H9 (cell line): ENCODE results near the gene KLF13. TPM values are rescaled to one million over a fixed set of nuclear protein-coding genes. Genes with fewer than 3 reads are reported as not detected.

Experiments used
- DNase-seq: peaks from one replicate; pipeline ENCODE4 v3.0.0-alpha.2; 2017
- H2AFZ ChIP-seq: one replicate; pipeline ENCODE4 v1.6.1; 2013; ENCODE audit warnings: mild to moderate bottlenecking, low read length, control low read depth, moderate library complexity
- H2AK5ac ChIP-seq: 2 replicates; pipeline ENCODE4 v1.6.1; 2013; ENCODE audit warnings: low read length, control low read depth, mixed read lengths; ENCODE audit not compliant: insufficient read length
- H2BK120ac ChIP-seq: one replicate; pipeline ENCODE4 v1.6.1; 2013; ENCODE audit warnings: low read depth, mild to moderate bottlenecking, low read length, control low read depth, inconsistent platforms; ENCODE audit not compliant: poor library complexity, severe bottlenecking
- H2BK12ac ChIP-seq: 2 replicates; pipeline ENCODE4 v1.6.1; 2013; ENCODE audit warnings: low read length, control low read depth, mixed read lengths, low read depth; ENCODE audit not compliant: insufficient read length
- H2BK15ac ChIP-seq: 2 replicates; pipeline ENCODE4 v1.6.1; 2013; ENCODE audit warnings: low read depth, low read length, control low read depth
- H2BK20ac ChIP-seq: one replicate; pipeline ENCODE4 v1.6.1; 2013; ENCODE audit warnings: low read depth, mild to moderate bottlenecking, low read length, control low read depth, inconsistent platforms; ENCODE audit not compliant: poor library complexity, severe bottlenecking
- H2BK5ac ChIP-seq: 2 replicates; pipeline ENCODE4 v1.6.1; 2013; ENCODE audit warnings: low read length, control low read depth, mixed read lengths; ENCODE audit not compliant: insufficient read length
- H3K14ac ChIP-seq: 2 replicates; pipeline ENCODE4 v1.6.1; 2013; ENCODE audit warnings: low read length, control low read depth; ENCODE audit not compliant: insufficient read depth
- H3K18ac ChIP-seq: 2 replicates; pipeline ENCODE4 v1.6.1; 2013; ENCODE audit warnings: low read depth, mild to moderate bottlenecking, mixed read lengths, low read length, control low read depth; ENCODE audit not compliant: insufficient read length
- H3K23ac ChIP-seq: 2 replicates; pipeline ENCODE4 v1.6.1; 2013; ENCODE audit warnings: low read length, control low read depth, mixed read lengths, low read depth; ENCODE audit not compliant: insufficient read length
- H3K23me2 ChIP-seq: 2 replicates; pipeline ENCODE4 v1.6.1; 2013; ENCODE audit warnings: low read depth, mild to moderate bottlenecking, mixed read lengths, low read length, control low read depth; ENCODE audit not compliant: insufficient read length, poor library complexity, severe bottlenecking
- H3K27ac ChIP-seq: 2 replicates; pipeline ENCODE4 v1.5.1; 2013; ENCODE audit warnings: low read length, control low read depth, mixed read lengths, low read depth; ENCODE audit not compliant: insufficient read length
- H3K27me3 ChIP-seq: 2 replicates; pipeline ENCODE4 v1.6.1; 2013; ENCODE audit warnings: low read length, control low read depth, inconsistent platforms; ENCODE audit not compliant: insufficient read depth
- H3K4ac ChIP-seq: 2 replicates; pipeline ENCODE4 v1.6.1; 2013; ENCODE audit warnings: low read depth, mild to moderate bottlenecking, control low read depth, inconsistent platforms, low read length, moderate library complexity
- H3K4me1 ChIP-seq: 2 replicates; pipeline ENCODE4 v1.6.1; 2013; ENCODE audit warnings: low read length, control low read depth, inconsistent platforms; ENCODE audit not compliant: insufficient read depth
- H3K4me2 ChIP-seq: 2 replicates; pipeline ENCODE4 v1.6.1; 2013; ENCODE audit warnings: low read length, control low read depth, mixed read lengths; ENCODE audit not compliant: insufficient read length, insufficient read depth
- H3K56ac ChIP-seq: 2 replicates; pipeline ENCODE4 v1.6.1; 2013; ENCODE audit warnings: low read depth, mild to moderate bottlenecking, mixed read lengths, low read length, control low read depth; ENCODE audit not compliant: insufficient read length
- H3K79me1 ChIP-seq: 2 replicates; pipeline ENCODE4 v1.6.1; 2013; ENCODE audit warnings: low read depth, mild to moderate bottlenecking, moderate library complexity, low read length, control low read depth, inconsistent platforms; ENCODE audit not compliant: insufficient read depth, poor library complexity, severe bottlenecking
- H3K79me2 ChIP-seq: 2 replicates; pipeline ENCODE4 v1.6.1; 2013; ENCODE audit warnings: low read length, control low read depth, inconsistent platforms; ENCODE audit not compliant: insufficient read depth
- H3K9ac ChIP-seq: 2 replicates; pipeline ENCODE4 v1.6.1; 2013; ENCODE audit warnings: low read length, control low read depth, mixed read lengths; ENCODE audit not compliant: insufficient read length; ENCODE audit errors: extremely low read depth
- H3K9me3 ChIP-seq: one replicate; pipeline ENCODE4 v1.6.1; 2013; ENCODE audit warnings: low read depth, low read length, inconsistent platforms; ENCODE audit not compliant: control insufficient read depth
- H3T11ph ChIP-seq: one replicate; pipeline ENCODE4 v1.6.1; 2013; ENCODE audit warnings: mild to moderate bottlenecking, low read length, control low read depth, inconsistent platforms
- H4K20me1 ChIP-seq: one replicate; pipeline ENCODE4 v1.6.1; 2013; ENCODE audit not compliant: control insufficient read depth, insufficient read length, insufficient read depth
- H4K5ac ChIP-seq: 2 replicates; pipeline ENCODE4 v1.6.1; 2013; ENCODE audit warnings: low read depth, mild to moderate bottlenecking, mixed read lengths, low read length, control low read depth; ENCODE audit not compliant: insufficient read length
- H4K8ac ChIP-seq: replicated peaks from 2 replicates; pipeline ENCODE4 v1.6.1; 2013; ENCODE audit warnings: low read length, control low read depth, mixed read lengths, low read depth; ENCODE audit not compliant: insufficient read length
- H4K91ac ChIP-seq: 2 replicates; pipeline ENCODE4 v1.6.1; 2013; ENCODE audit warnings: low read depth, mild to moderate bottlenecking, moderate library complexity, mixed read lengths, low read length, control low read depth; ENCODE audit not compliant: insufficient read length
- H3K27ac Mint-ChIP-seq, 3 experiments: 2 replicates in 2 of 3; 3 replicates in 1 of 3; pipeline ENCODE4 v1.8.0; 2020 to 2021; ENCODE audit warnings: mixed read lengths in 3 of 3, mild to moderate bottlenecking in 1 of 3, moderate library complexity in 1 of 3
- H3K27me3 Mint-ChIP-seq: 2 replicates; pipeline ENCODE4 v1.8.0; 2021; ENCODE audit warnings: low read depth, mild to moderate bottlenecking, moderate library complexity, mixed read lengths
- H3K36me3 Mint-ChIP-seq, 3 experiments: 2 replicates in 2 of 3; 3 replicates in 1 of 3; pipeline ENCODE4 v1.8.0; 2020 to 2021; ENCODE audit warnings: low read depth in 3 of 3, mixed read lengths in 3 of 3; ENCODE audit not compliant: insufficient read depth in 1 of 3
- H3K4me1 Mint-ChIP-seq, 2 experiments: 2 replicates each; pipeline ENCODE4 v1.8.0; 2020; ENCODE audit warnings: mixed read lengths in 2 of 2
- H3K4me3 Mint-ChIP-seq, 2 experiments: 2 replicates in 1 of 2; 3 replicates in 1 of 2; pipeline ENCODE4 v1.8.0; 2020 to 2021; ENCODE audit warnings: mild to moderate bottlenecking in 2 of 2, mixed read lengths in 2 of 2, moderate library complexity in 1 of 2
- H3K9me3 Mint-ChIP-seq, 2 experiments: 2 replicates in 1 of 2; 3 replicates in 1 of 2; pipeline ENCODE4 v1.8.0; 2020; ENCODE audit warnings: mild to moderate bottlenecking in 2 of 2, mixed read lengths in 2 of 2, moderate library complexity in 1 of 2
- WGBS: extraction: QIAGEN DNeasy Blood & Tissue Kit; methylation state at CpG from one replicate; pipeline ENCODE4 v1.1.7; 2013; ENCODE audit warnings: missing lambda C conversion rate, low lambda C conversion rate, mixed read lengths; ENCODE audit not compliant: insufficient read length; ENCODE audit errors: extremely low coverage; 5-methylcytosine and 5-hydroxymethylcytosine counted together
- total RNA-seq: library from RNA; stranded (reverse); gene quantifications from 2 replicates; pipeline ENCODE4 v1.2.1, GENCODE V29; 2021
- TF ChIP-seq, protein P1 (sequence below): fragments of 200-600 bp; sonication (generic); conservative IDR thresholded peaks from 3 replicates; pipeline ENCODE4 v1.8.0; 2021; ENCODE audit warnings: antibody characterized with exemption, mild to moderate bottlenecking

KLF13 gene
- total RNA-seq, 1 experiment from 2014 or later = 33.4 TPM

DNA sequence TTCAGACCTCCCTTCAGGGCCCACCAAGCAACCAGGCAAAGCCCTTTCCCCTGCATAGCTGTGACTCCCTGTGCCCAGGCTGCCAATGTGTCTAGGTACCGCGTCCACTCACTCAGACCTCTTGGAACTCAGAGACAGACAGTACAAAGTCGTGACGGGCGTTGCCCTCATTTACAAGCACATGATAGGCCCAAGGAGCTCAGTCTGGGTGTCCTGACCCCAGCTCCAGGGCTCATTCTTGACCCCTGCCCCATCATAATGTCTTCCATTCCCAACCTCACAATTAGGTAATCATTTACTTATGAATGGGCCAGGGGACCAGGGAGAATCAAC, 56.0 kb downstream of the KLF13 start:
- H3K56ac ChIP-seq = no peak overlapping the region
- no peak overlapping the region for H4K8ac ChIP-seq
- no peak overlapping the region for H2AFZ ChIP-seq
- H3K9ac ChIP-seq = no peak overlapping the region
- no peak overlapping the region for H3K23ac ChIP-seq
- no peaks in the 10 kb centered on the region for H3K4me1 ChIP-seq
- H4K91ac ChIP-seq = no peak overlapping the region
- no peak overlapping the region for H4K5ac ChIP-seq
- no peak overlapping the region for H3K14ac ChIP-seq
- no peak for DNase-seq
- no peak overlapping the region for H2BK15ac ChIP-seq
- no peak overlapping the region for H3K27ac ChIP-seq
- H3K27me3 Mint-ChIP-seq = peaks cover 7% of the 10 kb centered on the region
- H3K27ac Mint-ChIP-seq = peak overlapping the region in 2 of 3 experiments; percentile 25 to 29; a peak in 2 of 7 replicates
- no peaks in the 10 kb centered on the region for H4K20me1 ChIP-seq
- TF ChIP-seq, protein P1, sequence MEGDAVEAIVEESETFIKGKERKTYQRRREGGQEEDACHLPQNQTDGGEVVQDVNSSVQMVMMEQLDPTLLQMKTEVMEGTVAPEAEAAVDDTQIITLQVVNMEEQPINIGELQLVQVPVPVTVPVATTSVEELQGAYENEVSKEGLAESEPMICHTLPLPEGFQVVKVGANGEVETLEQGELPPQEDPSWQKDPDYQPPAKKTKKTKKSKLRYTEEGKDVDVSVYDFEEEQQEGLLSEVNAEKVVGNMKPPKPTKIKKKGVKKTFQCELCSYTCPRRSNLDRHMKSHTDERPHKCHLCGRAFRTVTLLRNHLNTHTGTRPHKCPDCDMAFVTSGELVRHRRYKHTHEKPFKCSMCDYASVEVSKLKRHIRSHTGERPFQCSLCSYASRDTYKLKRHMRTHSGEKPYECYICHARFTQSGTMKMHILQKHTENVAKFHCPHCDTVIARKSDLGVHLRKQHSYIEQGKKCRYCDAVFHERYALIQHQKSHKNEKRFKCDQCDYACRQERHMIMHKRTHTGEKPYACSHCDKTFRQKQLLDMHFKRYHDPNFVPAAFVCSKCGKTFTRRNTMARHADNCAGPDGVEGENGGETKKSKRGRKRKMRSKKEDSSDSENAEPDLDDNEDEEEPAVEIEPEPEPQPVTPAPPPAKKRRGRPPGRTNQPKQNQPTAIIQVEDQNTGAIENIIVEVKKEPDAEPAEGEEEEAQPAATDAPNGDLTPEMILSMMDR = no peak
- peaks cover 4 to 5% of the 10 kb centered on the region in 2 experiments; a peak in 4 of 5 replicates for H3K9me3 Mint-ChIP-seq
- no peaks in the 10 kb centered on the region for H3K79me1 ChIP-seq
- H3K18ac ChIP-seq = no peak overlapping the region
- H3K23me2 ChIP-seq = no peaks in the 10 kb centered on the region
- no peak overlapping the region for H2BK120ac ChIP-seq
- no peak overlapping the region for H2BK12ac ChIP-seq
- H3K9me3 ChIP-seq = no peaks in the 10 kb centered on the region
- peaks cover 11 to 20% (median 17%) of the 10 kb centered on the region in 3 experiments for H3K36me3 Mint-ChIP-seq
- H3K4me1 Mint-ChIP-seq = peaks cover 7 to 8% of the 10 kb centered on the region in 2 experiments
- no peak overlapping the region for H3T11ph ChIP-seq
- no peak overlapping the region for H2BK5ac ChIP-seq
- no peaks in the 10 kb centered on the region for H3K79me2 ChIP-seq
- H2AK5ac ChIP-seq = no peak overlapping the region
- no peak overlapping the region for H3K4me3 Mint-ChIP-seq
- H3K4me2 ChIP-seq = no peak overlapping the region
- H3K4ac ChIP-seq = no peak overlapping the region
- H3K27me3 ChIP-seq = no peaks in the 10 kb centered on the region
- WGBS = no CpG with 5 or more reads among the region's 5 CpGs
- no peak overlapping the region for H2BK20ac ChIP-seq
